Spleen (tissue), 7 donors: Measurements from ENCODE around the gene FAM222A.

ENCODE experiments used
- POLR2A ChIP-seq, 3 donors: fragments of 450-650 bp; IDR thresholded peaks; one replicate each; pipeline ENCODE4 v1.5.1; 2017; ENCODE audit warnings: antibody characterized with exemption in 3 of 3, mild to moderate bottlenecking in 1 of 3
- POLR2AphosphoS5 ChIP-seq, 3 donors: sonication (generic); formaldehyde crosslinking; IDR thresholded peaks; one replicate each; pipeline ENCODE4 v1.5.1; 2017; ENCODE audit warnings: antibody characterized with exemption in 3 of 3
- TF ChIP-seq, protein P1 (sequence below), 11 experiments: fragments of 200-600 bp in 7 of 11; fragments of 450-650 bp in 4 of 11; sonication (generic) in 4 of 11; IDR thresholded peaks in 8 of 11; conservative IDR thresholded peaks in 3 of 11; 1 replicate in 7 of 11; 2 replicates in 4 of 11; pipeline versions ENCODE4 v1.4.0 to v1.8.0; 2016 to 2021; ENCODE audit warnings: antibody characterized with exemption in 11 of 11, inconsistent platforms in 4 of 11, mild to moderate bottlenecking in 1 of 11
- donor health status: DM: no; HTN: no; CAD: no; lungs with moderate emphysema.
- donor health status: DM: no; HTN: no; CAD: no.
- donor health status: DM: no; HTN: no; CAD: no.

DNA sequence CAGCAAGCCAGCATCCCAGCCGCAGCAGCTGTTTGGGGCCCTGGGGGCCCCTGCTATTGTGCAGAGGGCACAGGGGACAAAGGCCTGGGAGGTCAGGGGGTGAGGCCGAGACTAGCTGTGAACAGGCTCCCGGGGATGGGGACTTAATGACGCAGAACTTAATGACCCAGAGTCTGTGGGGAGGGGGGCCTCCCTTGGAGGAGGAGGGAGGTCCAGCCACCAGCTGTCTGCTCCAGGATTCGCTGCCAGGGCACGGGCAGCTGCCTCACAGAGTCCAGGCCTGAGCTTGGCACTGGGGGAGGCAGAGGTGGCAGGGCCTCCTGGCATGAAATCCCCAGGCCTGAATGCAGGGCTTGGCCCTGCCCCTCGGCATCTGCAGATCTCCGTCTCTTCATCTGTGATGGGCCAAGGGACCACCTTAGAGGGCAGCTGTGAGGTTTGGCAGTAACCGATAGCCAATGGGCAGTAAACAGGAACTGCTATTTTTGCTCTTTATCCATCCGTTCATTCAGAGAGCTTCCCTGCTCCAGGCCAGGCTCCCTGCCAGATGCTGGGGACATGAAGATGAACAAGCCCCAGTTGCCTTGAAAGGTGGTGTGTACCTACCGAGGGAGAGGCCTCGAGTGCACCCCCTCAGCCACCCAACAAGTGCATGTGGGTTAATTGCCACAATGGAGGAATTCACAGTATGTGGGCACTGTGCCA is 6.7 kb downstream of the FAM222A start:
- TF ChIP-seq, protein P1, sequence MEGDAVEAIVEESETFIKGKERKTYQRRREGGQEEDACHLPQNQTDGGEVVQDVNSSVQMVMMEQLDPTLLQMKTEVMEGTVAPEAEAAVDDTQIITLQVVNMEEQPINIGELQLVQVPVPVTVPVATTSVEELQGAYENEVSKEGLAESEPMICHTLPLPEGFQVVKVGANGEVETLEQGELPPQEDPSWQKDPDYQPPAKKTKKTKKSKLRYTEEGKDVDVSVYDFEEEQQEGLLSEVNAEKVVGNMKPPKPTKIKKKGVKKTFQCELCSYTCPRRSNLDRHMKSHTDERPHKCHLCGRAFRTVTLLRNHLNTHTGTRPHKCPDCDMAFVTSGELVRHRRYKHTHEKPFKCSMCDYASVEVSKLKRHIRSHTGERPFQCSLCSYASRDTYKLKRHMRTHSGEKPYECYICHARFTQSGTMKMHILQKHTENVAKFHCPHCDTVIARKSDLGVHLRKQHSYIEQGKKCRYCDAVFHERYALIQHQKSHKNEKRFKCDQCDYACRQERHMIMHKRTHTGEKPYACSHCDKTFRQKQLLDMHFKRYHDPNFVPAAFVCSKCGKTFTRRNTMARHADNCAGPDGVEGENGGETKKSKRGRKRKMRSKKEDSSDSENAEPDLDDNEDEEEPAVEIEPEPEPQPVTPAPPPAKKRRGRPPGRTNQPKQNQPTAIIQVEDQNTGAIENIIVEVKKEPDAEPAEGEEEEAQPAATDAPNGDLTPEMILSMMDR (IDR thresholded peaks at IDR 0.05 in 8 of 11, conservative IDR thresholded peaks at IDR 0.05 in 3 of 11) = no peak
- no peak for TF ChIP-seq POLR2A (IDR thresholded peaks at IDR 0.05)
- TF ChIP-seq POLR2AphosphoS5 (IDR thresholded peaks at IDR 0.05) = peak in 1 of 3 donors; percentile 35
